Glutamatergic neuron (in vitro differentiated cells): ENCODE measurements around the gene MTFMT. TPM values are rescaled to one million over a fixed set of nuclear protein-coding genes. Genes with fewer than 3 reads are reported as not detected.
A peak's percentile ranks its signal among the peaks of the same experiment; 100 is the strongest.

Experiments
- DNase-seq: peaks from one replicate; pipeline ENCODE4 v3.0.0; 2022
- H3K27ac Mint-ChIP-seq: one replicate; pipeline ENCODE4 v1.8.0; 2020; ENCODE audit warnings: mild to moderate bottlenecking, mixed read lengths, inconsistent platforms; ENCODE audit not compliant: unreplicated experiment
- H3K27me3 Mint-ChIP-seq: one replicate; pipeline ENCODE4 v1.8.0; 2020; ENCODE audit warnings: mild to moderate bottlenecking, moderate library complexity, mixed read lengths, inconsistent platforms; ENCODE audit not compliant: unreplicated experiment
- H3K36me3 Mint-ChIP-seq: one replicate; pipeline ENCODE4 v1.8.0; 2020; ENCODE audit warnings: mild to moderate bottlenecking, mixed read lengths, inconsistent platforms; ENCODE audit not compliant: unreplicated experiment
- H3K4me1 Mint-ChIP-seq: one replicate; pipeline ENCODE4 v1.8.0; 2020; ENCODE audit warnings: mild to moderate bottlenecking, low read depth, mixed read lengths, inconsistent platforms; ENCODE audit not compliant: unreplicated experiment
- H3K4me3 Mint-ChIP-seq: one replicate; pipeline ENCODE4 v1.8.0; 2020; ENCODE audit warnings: mild to moderate bottlenecking, mixed read lengths, inconsistent platforms; ENCODE audit not compliant: unreplicated experiment
- H3K9me3 Mint-ChIP-seq: one replicate; pipeline ENCODE4 v1.8.0; 2020; ENCODE audit warnings: mild to moderate bottlenecking, moderate library complexity, mixed read lengths, inconsistent platforms; ENCODE audit not compliant: unreplicated experiment
- CTCF ChIP-seq: fragments of 200-600 bp; sonication (generic); IDR thresholded peaks from one replicate; pipeline ENCODE4 v1.5.0; 2021; ENCODE audit not compliant: partially characterized antibody, unreplicated experiment
- total RNA-seq: library from RNA; stranded (reverse); fragmentation: NEBNext Ultra II Directional; extraction: Animal tissue kit (Norgen Biotek cat#: 25700); gene quantifications from one replicate; pipeline ENCODE4 v1.2.1, GENCODE V29; 2021; ENCODE audit not compliant: unreplicated experiment

MTFMT gene
- total RNA-seq, 1 donor from 2014 or later = 12.6 TPM

GRCh38 chr15:65037309-65037708, 7.9 kb upstream of the MTFMT start:
- Mint-ChIP-seq H3K4me3 (no peak overlapping the region), H3K27me3 (peaks cover 1% of the 10 kb centered on the region), H3K9me3 (no peaks in the 10 kb centered on the region), H3K27ac (no peak overlapping the region), H3K4me1 (peaks cover 5% of the 10 kb centered on the region), H3K36me3 (no peaks in the 10 kb centered on the region)
- no peak for DNase-seq
- TF ChIP-seq CTCF = no peak

GRCh38 chr15:65034719-65035118, 5.3 kb upstream of the MTFMT start:
- Mint-ChIP-seq H3K27ac (no peak overlapping the region), H3K4me3 (no peak overlapping the region), H3K36me3 (no peaks in the 10 kb centered on the region), H3K4me1 (peaks cover 5% of the 10 kb centered on the region), H3K27me3 (peaks cover 5% of the 10 kb centered on the region), H3K9me3 (no peaks in the 10 kb centered on the region)
- TF ChIP-seq CTCF = no peak
- DNase-seq = no peak

- Mint-ChIP-seq H3K27ac (no peak overlapping the region), H3K4me1 (peaks cover 5% of the 10 kb centered on the region), H3K4me3 (no peak overlapping the region), H3K27me3 (peaks cover 5% of the 10 kb centered on the region), H3K36me3 (no peaks in the 10 kb centered on the region), H3K9me3 (no peaks in the 10 kb centered on the region)
- TF ChIP-seq CTCF = no peak
- DNase-seq = no peak
Observed at GRCh38 chr15:65033659-65034269, 4.3 kb upstream of the MTFMT start.

GRCh38 chr15:65032801-65033537, 3.5 kb upstream of the MTFMT start:
- Mint-ChIP-seq H3K27me3 (peaks cover 5% of the 10 kb centered on the region), H3K27ac (peak overlapping the region; percentile 72), H3K4me3 (peak overlapping the region; percentile 42)

More at GRCh38 chr15:65032801-65033537, 3.5 kb upstream of the MTFMT start:
- peak; percentile 73 for TF ChIP-seq CTCF
- H3K9me3 Mint-ChIP-seq = no peaks in the 10 kb centered on the region
- peak; percentile 77 for DNase-seq
- H3K4me1 Mint-ChIP-seq = peaks cover 10% of the 10 kb centered on the region
- H3K36me3 Mint-ChIP-seq = no peaks in the 10 kb centered on the region
